HCT116 (cell line): Measurements from ENCODE around the gene INCENP. TPM values are rescaled to one million over a fixed set of nuclear protein-coding genes. Genes with fewer than 3 reads are reported as not detected.

ENCODE experiments used
- ATAC-seq: fragments of 200-7000 bp; cut with Tn5 transposase; 2 replicates; pipeline ENCODE4 v1.9.1; 2020; ENCODE audit warnings: mild to moderate bottlenecking, moderate library complexity
- BruUV-seq: library from RNA; stranded (reverse); fragments of 400-500 nt; replicated peaks from 2 replicates; lab custom pipeline; 2021; lab: Mats Ljungman, UMichigan
- CTCF ChIA-PET: fragments of 300-600 bp; sonication (Branson Sonifier 250); formaldehyde crosslinking; loops from one replicate; lab custom pipeline; 2021; ENCODE audit warnings: antibody characterized with exemption; lab: Charles Lee
- POLR2A ChIA-PET: fragments of 300-600, 350-600 bp; sonication (Branson Sonifier 250); formaldehyde crosslinking; loops from one replicate; lab custom pipeline; 2021; ENCODE audit warnings: antibody characterized with exemption; lab: Charles Lee
- RAD21 ChIA-PET, 2 experiments: fragments of 300-600 bp; sonication (Branson Sonifier 250); formaldehyde crosslinking; loops; one replicate each; lab custom pipeline; 2023; ENCODE audit warnings: low total read pairs in 2 of 2; ENCODE audit not compliant: uncharacterized antibody in 2 of 2, unreplicated experiment in 2 of 2, low non-redundant PET in 1 of 2; lab: Charles Lee
- DNase-seq: peaks from one replicate; pipeline ENCODE4 v3.0.0-alpha.2; 2010; ENCODE audit warnings: low read depth, low spot score
- H2AFZ ChIP-seq: fragments of 200-600 bp; shearing (Covaris generic), sonication (generic); 2 replicates; pipeline ENCODE4 v1.6.1; 2017; ENCODE audit warnings: low read depth, mixed run types, mixed read lengths, antibody characterized with exemption, low read length; ENCODE audit not compliant: poor library complexity, severe bottlenecking
- H3K27ac ChIP-seq: 2 replicates; pipeline ENCODE4 v1.5.1; 2012; ENCODE audit warnings: low read depth, low read length
- H3K27me3 ChIP-seq: fragments of 200-600 bp; sonication (generic); 2 replicates; pipeline ENCODE4 v1.6.1; 2016; ENCODE audit warnings: mixed run types, low read length, mixed read lengths; ENCODE audit not compliant: insufficient read depth
- H3K36me3 ChIP-seq, 2 experiments: fragments of 200-500 bp in 1 of 2; fragments of 200-600 bp in 1 of 2; sonication (Bioruptor generic) in 1 of 2; sonication (generic) in 1 of 2; 2 replicates each; pipeline versions ENCODE4 v1.5.1 to v1.6.1; 2014 to 2016; ENCODE audit warnings: low read length in 2 of 2, inconsistent platforms in 1 of 2, mixed read lengths in 1 of 2, mixed run types in 1 of 2; ENCODE audit not compliant: insufficient read depth in 2 of 2, control insufficient read depth in 1 of 2
- H3K4me1 ChIP-seq, 2 experiments: fragments of 200-600 bp in 1 of 2; sonication (generic) in 1 of 2; 2 replicates each; pipeline versions ENCODE4 v1.5.1 to v1.6.1; 2012 to 2017; ENCODE audit warnings: low read length in 2 of 2, inconsistent platforms in 1 of 2, mild to moderate bottlenecking in 1 of 2, mixed read lengths in 1 of 2, mixed run types in 1 of 2, moderate library complexity in 1 of 2; ENCODE audit not compliant: insufficient read depth in 2 of 2, control insufficient read depth in 1 of 2
- H3K4me2 ChIP-seq: fragments of 200-600 bp; sonication (generic); 2 replicates; pipeline ENCODE4 v1.6.1; 2017; ENCODE audit warnings: mixed run types, low read length, mixed read lengths
- H3K4me3 ChIP-seq, 2 experiments: fragments of 200-600 bp in 1 of 2; sonication (generic) in 1 of 2; replicated peaks in 1 of 2; 2 replicates each; pipeline ENCODE4 v1.5.1; 2011 to 2016; ENCODE audit warnings: low read length in 2 of 2, control low read depth in 1 of 2, low read depth in 1 of 2, mild to moderate bottlenecking in 1 of 2, mixed read lengths in 1 of 2, mixed run types in 1 of 2
- H3K79me2 ChIP-seq: fragments of 200-600 bp; sonication (generic); 2 replicates; pipeline ENCODE4 v1.6.1; 2017; ENCODE audit warnings: mild to moderate bottlenecking, mixed run types, low read length, moderate library complexity, mixed read lengths; ENCODE audit not compliant: insufficient read depth
- H3K9ac ChIP-seq: fragments of 200-600 bp; sonication (generic); 2 replicates; pipeline ENCODE4 v1.6.1; 2016; ENCODE audit warnings: low read length, mixed read lengths
- H3K9me2 ChIP-seq: fragments of 200-600 bp; sonication (generic), shearing (Covaris generic); 2 replicates; pipeline ENCODE4 v1.6.1; 2017; ENCODE audit warnings: mixed run types, mild to moderate bottlenecking, moderate library complexity; ENCODE audit not compliant: insufficient read depth
- H3K9me3 ChIP-seq, 2 experiments: fragments of 200-500 bp in 1 of 2; fragments of 200-600 bp in 1 of 2; sonication (Bioruptor generic) in 1 of 2; sonication (generic) in 1 of 2; 2 replicates each; pipeline ENCODE4 v1.6.1; 2014 to 2017; ENCODE audit warnings: low read length in 2 of 2, mixed read lengths in 2 of 2, inconsistent platforms in 1 of 2, low read depth in 1 of 2, mild to moderate bottlenecking in 1 of 2, mixed run types in 1 of 2, moderate library complexity in 1 of 2; ENCODE audit not compliant: control insufficient read depth in 1 of 2, insufficient read depth in 1 of 2
- H4K20me1 ChIP-seq: fragments of 200-600 bp; sonication (generic), shearing (Covaris generic); 2 replicates; pipeline ENCODE4 v1.6.1; 2017; ENCODE audit warnings: mixed run types, mild to moderate bottlenecking, moderate library complexity; ENCODE audit not compliant: insufficient read depth
- CBX3 ChIP-seq: IDR thresholded peaks from 2 replicates; pipeline ENCODE4 v1.6.1; 2012; ENCODE audit warnings: low read depth
- CEBPB ChIP-seq: IDR thresholded peaks from 2 replicates; pipeline ENCODE4 v1.6.1; 2012; ENCODE audit warnings: low read depth
- EZH2phosphoT487 ChIP-seq: fragments of 200-600 bp; IDR thresholded peaks from 2 replicates; pipeline ENCODE4 v1.6.1; 2018; ENCODE audit warnings: antibody characterized with exemption, borderline replicate concordance
- JUND ChIP-seq: IDR thresholded peaks from 2 replicates; pipeline ENCODE4 v1.6.1; 2012
- MAX ChIP-seq: IDR thresholded peaks from 2 replicates; pipeline ENCODE4 v1.6.1; 2012
- POLR2A ChIP-seq: IDR thresholded peaks from 2 replicates; pipeline ENCODE4 v1.7.0; 2011; ENCODE audit warnings: borderline replicate concordance; ENCODE audit not compliant: insufficient read depth, insufficient read length; ENCODE audit errors: extremely low read depth
- RAD21 ChIP-seq: IDR thresholded peaks from 2 replicates; pipeline ENCODE4 v1.6.1; 2012; ENCODE audit warnings: low read depth, mild to moderate bottlenecking
- SIN3A ChIP-seq: IDR thresholded peaks from 2 replicates; pipeline ENCODE4 v1.6.1; 2012; ENCODE audit warnings: low read depth
- TCF7L2 ChIP-seq: IDR thresholded peaks from 2 replicates; pipeline ENCODE4 v1.7.0; 2011; ENCODE audit warnings: borderline replicate concordance, inconsistent platforms; ENCODE audit not compliant: insufficient read depth, insufficient read length; ENCODE audit errors: extremely low read depth
- ZFX ChIP-seq: fragments of 450-650 bp; IDR thresholded peaks from 2 replicates; pipeline ENCODE4 v1.6.1; 2017
- intact Hi-C: fragments of 100-400 bp; cut with micrococcal nuclease; formaldehyde crosslinking; loops from 2 replicates; pipeline ENCODE4 v1.10.0; 2022
- total RNA-seq: library from RNA; stranded (reverse); gene quantifications from one replicate; pipeline ENCODE4 v1.2.1, GENCODE V29; 2021; ENCODE audit not compliant: unreplicated experiment
- TF ChIP-seq, protein P1 (sequence below), 3 experiments: fragments of 200-600 bp in 1 of 3; sonication (generic) in 1 of 3; IDR thresholded peaks in 2 of 3; conservative IDR thresholded peaks in 1 of 3; 2 replicates each; pipeline ENCODE4 v1.5.1; 2012 to 2017; ENCODE audit warnings: low read depth in 2 of 3, low read length in 2 of 3, antibody characterized with exemption in 1 of 3, borderline replicate concordance in 1 of 3, control low read depth in 1 of 3, mild to moderate bottlenecking in 1 of 3, mixed read lengths in 1 of 3, mixed run types in 1 of 3, moderate library complexity in 1 of 3; ENCODE audit not compliant: insufficient read depth in 1 of 3

The INCENP gene
- total RNA-seq, 1 experiment from 2014 or later: 118 TPM

DNA sequence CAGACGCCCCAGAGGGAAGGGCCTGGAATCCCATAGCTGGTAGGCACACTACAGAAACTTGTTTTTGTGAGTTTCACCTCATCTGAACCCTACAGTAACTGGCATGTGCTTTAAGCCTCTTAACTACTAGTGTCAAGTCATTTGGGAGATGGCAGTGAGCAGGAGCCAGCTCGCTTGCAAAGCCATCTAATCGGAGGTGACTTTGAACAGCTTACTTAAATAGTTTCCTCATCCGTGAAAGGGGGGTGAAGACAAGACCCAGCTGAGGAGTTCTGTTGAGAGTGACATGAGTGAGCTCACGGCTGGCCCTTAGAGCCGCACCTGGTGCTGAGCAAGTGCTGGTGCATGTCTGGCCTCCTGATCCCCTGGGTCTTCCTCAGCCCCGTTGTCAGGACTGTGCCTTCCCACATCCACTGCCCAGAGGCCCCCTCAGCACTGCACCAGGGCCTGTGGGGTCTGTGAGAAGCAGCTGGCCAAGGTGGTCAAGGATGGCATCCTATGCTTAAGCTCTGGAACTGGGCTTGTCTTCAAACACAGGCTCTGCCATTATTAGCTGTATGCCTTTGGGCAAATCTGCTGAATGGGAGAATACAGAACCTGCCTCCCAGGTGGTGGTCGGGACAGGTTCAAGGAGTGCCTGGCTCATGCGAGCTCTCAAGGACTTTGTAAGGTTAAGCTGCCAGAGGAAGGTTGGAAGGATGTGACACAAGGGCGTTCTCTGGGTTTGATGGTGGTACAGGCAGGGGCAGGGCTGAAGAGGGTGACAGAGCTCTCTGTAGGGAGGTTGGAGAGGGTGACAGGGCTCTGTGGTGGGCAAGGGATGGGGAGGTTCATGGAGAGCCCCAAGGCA lies 27.3 kb downstream of the INCENP start:
- H3K79me2 ChIP-seq: no peaks in the 10 kb centered on the region
- H3K27ac ChIP-seq: no peak overlapping the region
- H3K9ac ChIP-seq: no peak overlapping the region
- H3K9me2 ChIP-seq: no peaks in the 10 kb centered on the region
- TF ChIP-seq EZH2phosphoT487 (no peak), CBX3 (no peak), RAD21 (no peak), JUND (no peak), POLR2A (no peak), SIN3A (no peak), ZFX (no peak), CEBPB (no peak), TCF7L2 (no peak), MAX (no peak)
- TF ChIP-seq, protein P1, sequence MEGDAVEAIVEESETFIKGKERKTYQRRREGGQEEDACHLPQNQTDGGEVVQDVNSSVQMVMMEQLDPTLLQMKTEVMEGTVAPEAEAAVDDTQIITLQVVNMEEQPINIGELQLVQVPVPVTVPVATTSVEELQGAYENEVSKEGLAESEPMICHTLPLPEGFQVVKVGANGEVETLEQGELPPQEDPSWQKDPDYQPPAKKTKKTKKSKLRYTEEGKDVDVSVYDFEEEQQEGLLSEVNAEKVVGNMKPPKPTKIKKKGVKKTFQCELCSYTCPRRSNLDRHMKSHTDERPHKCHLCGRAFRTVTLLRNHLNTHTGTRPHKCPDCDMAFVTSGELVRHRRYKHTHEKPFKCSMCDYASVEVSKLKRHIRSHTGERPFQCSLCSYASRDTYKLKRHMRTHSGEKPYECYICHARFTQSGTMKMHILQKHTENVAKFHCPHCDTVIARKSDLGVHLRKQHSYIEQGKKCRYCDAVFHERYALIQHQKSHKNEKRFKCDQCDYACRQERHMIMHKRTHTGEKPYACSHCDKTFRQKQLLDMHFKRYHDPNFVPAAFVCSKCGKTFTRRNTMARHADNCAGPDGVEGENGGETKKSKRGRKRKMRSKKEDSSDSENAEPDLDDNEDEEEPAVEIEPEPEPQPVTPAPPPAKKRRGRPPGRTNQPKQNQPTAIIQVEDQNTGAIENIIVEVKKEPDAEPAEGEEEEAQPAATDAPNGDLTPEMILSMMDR (IDR thresholded peaks at IDR 0.05 in 2 of 3, conservative IDR thresholded peaks at IDR 0.05 in 1 of 3; ENCODE audit: borderline replicate concordance in 1 of 3, insufficient read depth in 1 of 3, low read depth in 2 of 3, low read length in 2 of 3): no peak
- intact Hi-C loops: no loop called here
- ATAC-seq: no peak
- no peak overlapping the region for H2AFZ ChIP-seq
- BruUV-seq: no TSS peak
- no peaks in the 10 kb centered on the region for H3K9me3 ChIP-seq
- ChIA-PET POLR2A (no interaction called here), RAD21 (no interaction called here), CTCF (no interaction called here)
- H3K36me3 ChIP-seq: peaks cover 35 to 42% of the 10 kb centered on the region in 2 experiments; a peak in 3 of 4 replicates
- DNase-seq: no peak
- H3K4me1 ChIP-seq: no peaks in the 10 kb centered on the region
- no peaks in the 10 kb centered on the region for H3K27me3 ChIP-seq
- no peak overlapping the region for H3K4me3 ChIP-seq
- no peak overlapping the region for H3K4me2 ChIP-seq
- no peaks in the 10 kb centered on the region for H4K20me1 ChIP-seq
